Osteoblast (primary cell): ENCODE measurements around the gene FOXL2. TPM values are rescaled to one million over a fixed set of nuclear protein-coding genes. Genes with fewer than 3 reads are reported as not detected.

Experiments
- DNase-seq: peaks from one replicate; pipeline ENCODE4 v3.0.0; 2011; ENCODE audit warnings: low spot score, mixed read lengths; ENCODE audit not compliant: insufficient read length; ENCODE audit errors: missing footprints
- H2AFZ ChIP-seq: 2 replicates; pipeline ENCODE4 v1.6.0; 2011; ENCODE audit warnings: mild to moderate bottlenecking, low read length
- H3K27ac ChIP-seq: 2 replicates; pipeline ENCODE4 v1.5.1; 2011; ENCODE audit warnings: mild to moderate bottlenecking, low read depth, low read length, moderate library complexity
- H3K27me3 ChIP-seq: 2 replicates; pipeline ENCODE4 v1.6.0; 2012; ENCODE audit warnings: mild to moderate bottlenecking, control low read depth, inconsistent platforms, low read length, moderate library complexity; ENCODE audit not compliant: insufficient read depth
- H3K36me3 ChIP-seq: 2 replicates; pipeline ENCODE4 v1.5.1; 2011; ENCODE audit warnings: mild to moderate bottlenecking, low read length, control low read depth, moderate library complexity; ENCODE audit not compliant: insufficient read depth
- H3K4me1 ChIP-seq: 2 replicates; pipeline ENCODE4 v1.5.1; 2011; ENCODE audit warnings: mild to moderate bottlenecking, low read length, control low read depth, moderate library complexity; ENCODE audit not compliant: insufficient read depth
- H3K4me2 ChIP-seq: 2 replicates; pipeline ENCODE4 v1.6.0; 2011; ENCODE audit warnings: mild to moderate bottlenecking, low read length; ENCODE audit not compliant: insufficient read depth
- H3K4me3 ChIP-seq: fragments of 200-600 bp; sonication (generic); 3 replicates; pipeline ENCODE4 v1.5.1; 2012; ENCODE audit warnings: mild to moderate bottlenecking, low read length, inconsistent platforms; ENCODE audit not compliant: insufficient read depth
- H3K79me2 ChIP-seq: 2 replicates; pipeline ENCODE4 v1.6.0; 2012; ENCODE audit warnings: mild to moderate bottlenecking, low read length, control low read depth, inconsistent platforms; ENCODE audit not compliant: insufficient read depth
- H3K9me3 ChIP-seq: 2 replicates; pipeline ENCODE4 v1.5.1; 2011; ENCODE audit warnings: low read depth, low read length, control low read depth
- H4K20me1 ChIP-seq: 2 replicates; pipeline ENCODE4 v1.6.0; 2012; ENCODE audit warnings: mild to moderate bottlenecking, low read length, control low read depth; ENCODE audit not compliant: insufficient read depth
- total RNA-seq: library from RNA; depleted of rRNA; stranded (reverse); fragments of >200 nt; gene quantifications from 2 replicates; pipeline ENCODE4 v1.2.3, GENCODE V29; 2012
- TF ChIP-seq, protein P1 (sequence below): IDR thresholded peaks from 2 replicates; pipeline ENCODE4 v1.5.1; 2011; ENCODE audit warnings: mild to moderate bottlenecking, low read depth, low read length, moderate library complexity; ENCODE audit errors: extremely low read depth

Gene FOXL2
- total RNA-seq, 1 donor = 0.36 TPM

GRCh38 chr3:138949445-138950005 lies 2.6 kb upstream of the FOXL2 start:
- Histone ChIP-seq H3K36me3 (no peaks in the 10 kb centered on the region), H2AFZ (no peak overlapping the region), H3K27me3 (peaks cover 78% of the 10 kb centered on the region), H3K79me2 (no peaks in the 10 kb centered on the region), H4K20me1 (peaks cover 2% of the 10 kb centered on the region), H3K4me1 (no peaks in the 10 kb centered on the region), H3K4me3 (peak overlapping the region; percentile 56), H3K27ac (no peak overlapping the region), H3K4me2 (peak overlapping the region; percentile 72), H3K9me3 (no peaks in the 10 kb centered on the region)
- DNase-seq = peak; percentile 91
- TF ChIP-seq, protein P1, sequence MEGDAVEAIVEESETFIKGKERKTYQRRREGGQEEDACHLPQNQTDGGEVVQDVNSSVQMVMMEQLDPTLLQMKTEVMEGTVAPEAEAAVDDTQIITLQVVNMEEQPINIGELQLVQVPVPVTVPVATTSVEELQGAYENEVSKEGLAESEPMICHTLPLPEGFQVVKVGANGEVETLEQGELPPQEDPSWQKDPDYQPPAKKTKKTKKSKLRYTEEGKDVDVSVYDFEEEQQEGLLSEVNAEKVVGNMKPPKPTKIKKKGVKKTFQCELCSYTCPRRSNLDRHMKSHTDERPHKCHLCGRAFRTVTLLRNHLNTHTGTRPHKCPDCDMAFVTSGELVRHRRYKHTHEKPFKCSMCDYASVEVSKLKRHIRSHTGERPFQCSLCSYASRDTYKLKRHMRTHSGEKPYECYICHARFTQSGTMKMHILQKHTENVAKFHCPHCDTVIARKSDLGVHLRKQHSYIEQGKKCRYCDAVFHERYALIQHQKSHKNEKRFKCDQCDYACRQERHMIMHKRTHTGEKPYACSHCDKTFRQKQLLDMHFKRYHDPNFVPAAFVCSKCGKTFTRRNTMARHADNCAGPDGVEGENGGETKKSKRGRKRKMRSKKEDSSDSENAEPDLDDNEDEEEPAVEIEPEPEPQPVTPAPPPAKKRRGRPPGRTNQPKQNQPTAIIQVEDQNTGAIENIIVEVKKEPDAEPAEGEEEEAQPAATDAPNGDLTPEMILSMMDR = no peak

- H3K9me3 ChIP-seq = no peaks in the 10 kb centered on the region
- DNase-seq = no peak
- peaks cover 82% of the 10 kb centered on the region for H3K27me3 ChIP-seq
- H3K4me2 ChIP-seq = no peak overlapping the region
- no peaks in the 10 kb centered on the region for H3K4me1 ChIP-seq
- H4K20me1 ChIP-seq = peaks cover 2% of the 10 kb centered on the region
- H3K27ac ChIP-seq = no peak overlapping the region
- TF ChIP-seq, protein P1 = no peak
- no peak overlapping the region for H2AFZ ChIP-seq
- H3K4me3 ChIP-seq = no peak overlapping the region
- no peaks in the 10 kb centered on the region for H3K79me2 ChIP-seq
- H3K36me3 ChIP-seq = no peaks in the 10 kb centered on the region
Measured at GRCh38 chr3:138949002-138949418, 2.1 kb upstream of the FOXL2 start.

DNA sequence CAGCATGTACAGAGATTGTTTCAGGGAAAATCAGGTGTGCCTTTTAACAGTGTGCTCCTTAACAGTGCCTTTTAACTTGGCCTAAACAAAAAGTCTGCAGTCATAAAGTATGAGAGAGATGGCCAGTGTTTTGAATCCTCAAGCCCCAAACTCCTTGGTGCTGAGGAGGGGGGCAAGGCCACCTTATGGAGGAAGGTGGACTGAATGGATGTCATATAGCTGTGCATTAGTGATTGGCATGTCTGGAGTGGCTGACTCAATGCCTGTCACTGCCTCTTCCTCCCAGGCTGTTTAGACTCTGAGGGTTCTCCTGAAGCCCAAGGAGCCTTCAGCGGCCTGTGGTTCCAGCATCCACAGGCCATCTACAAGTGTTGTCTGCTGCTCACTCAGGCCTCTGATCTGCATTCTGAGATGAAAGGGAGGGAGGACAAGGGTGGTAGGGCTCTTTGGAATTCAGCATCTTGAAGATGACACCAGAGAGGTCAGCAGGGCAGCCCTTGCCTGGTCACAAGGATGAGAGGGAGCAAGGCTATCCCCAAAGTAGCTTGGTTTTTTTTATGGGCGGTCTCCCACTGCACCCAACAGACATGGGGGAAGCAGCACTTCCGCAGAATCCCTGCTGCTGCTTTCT lies 1.5 kb upstream of the FOXL2 start:
- H4K20me1 ChIP-seq = peaks cover 2% of the 10 kb centered on the region
- H3K9me3 ChIP-seq = no peaks in the 10 kb centered on the region
- H3K36me3 ChIP-seq = no peaks in the 10 kb centered on the region
- TF ChIP-seq, protein P1 = no peak
- H3K4me3 ChIP-seq = no peak overlapping the region
- no peak overlapping the region for H3K27ac ChIP-seq
- no peak overlapping the region for H2AFZ ChIP-seq
- H3K79me2 ChIP-seq = no peaks in the 10 kb centered on the region
- no peak for DNase-seq
- peaks cover 88% of the 10 kb centered on the region for H3K27me3 ChIP-seq
- H3K4me2 ChIP-seq = no peak overlapping the region
- H3K4me1 ChIP-seq = no peaks in the 10 kb centered on the region

DNA sequence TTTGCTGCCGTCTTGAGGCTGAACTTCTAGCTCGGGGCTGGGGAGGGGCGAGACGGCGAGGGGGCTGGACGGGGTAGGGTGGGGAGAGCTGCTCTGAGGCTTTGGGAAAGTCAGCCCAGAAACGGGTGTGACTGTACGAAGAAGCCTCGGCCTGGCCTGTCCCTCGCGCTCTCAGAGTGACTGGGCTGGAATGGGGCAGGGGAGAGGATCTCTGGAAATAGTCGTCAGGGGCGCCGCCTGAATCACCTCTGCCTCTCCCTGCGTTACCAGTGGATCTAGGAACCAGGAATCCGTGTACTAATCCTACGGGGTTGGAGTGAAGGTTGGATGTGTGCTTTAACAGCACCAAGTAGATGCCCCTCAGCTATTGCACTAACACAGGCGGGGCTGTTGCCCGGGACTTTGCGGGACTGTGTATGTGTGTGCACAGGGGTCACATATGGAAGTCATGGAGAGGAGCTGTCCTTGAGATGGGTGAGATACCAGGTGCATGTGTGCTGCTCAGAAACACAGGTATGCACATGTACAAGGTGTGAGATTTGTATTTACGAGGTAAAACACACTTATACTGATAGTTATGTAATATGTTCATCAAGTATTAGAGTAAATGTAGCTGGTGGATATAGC lies 671 bp upstream of the FOXL2 start:
- no peak for DNase-seq
- no peaks in the 10 kb centered on the region for H3K9me3 ChIP-seq
- H3K27me3 ChIP-seq = peaks cover 96% of the 10 kb centered on the region

More for the DNA sequence above, 671 bp upstream of the FOXL2 start:
- no peaks in the 10 kb centered on the region for H3K36me3 ChIP-seq
- H3K4me3 ChIP-seq = no peak overlapping the region
- no peak overlapping the region for H3K4me2 ChIP-seq
- TF ChIP-seq, protein P1 = no peak
- no peaks in the 10 kb centered on the region for H3K4me1 ChIP-seq
- H4K20me1 ChIP-seq = peaks cover 2% of the 10 kb centered on the region
- no peak overlapping the region for H2AFZ ChIP-seq
- H3K27ac ChIP-seq = no peak overlapping the region
- H3K79me2 ChIP-seq = no peaks in the 10 kb centered on the region
